NCI-H510A (cell line): ENCODE measurements around the gene HABP4.
"Not testable (repeated sequence)": the region's sequence is repeated elsewhere in the genome, so short reads cannot be mapped to it uniquely, and the experiment has no call there.

Source experiments
- DNase-seq: peaks from one replicate; lab custom pipeline; 2025; lab: John Stamatoyannopoulos, UW

The HABP4 gene

GRCh38 chr9:96499257-96499656 is 49.3 kb downstream of the HABP4 start:
- no peak for DNase-seq

GRCh38 chr9:96500696-96501632 is 51.0 kb downstream of the HABP4 start:
- no peak for DNase-seq

DNA sequence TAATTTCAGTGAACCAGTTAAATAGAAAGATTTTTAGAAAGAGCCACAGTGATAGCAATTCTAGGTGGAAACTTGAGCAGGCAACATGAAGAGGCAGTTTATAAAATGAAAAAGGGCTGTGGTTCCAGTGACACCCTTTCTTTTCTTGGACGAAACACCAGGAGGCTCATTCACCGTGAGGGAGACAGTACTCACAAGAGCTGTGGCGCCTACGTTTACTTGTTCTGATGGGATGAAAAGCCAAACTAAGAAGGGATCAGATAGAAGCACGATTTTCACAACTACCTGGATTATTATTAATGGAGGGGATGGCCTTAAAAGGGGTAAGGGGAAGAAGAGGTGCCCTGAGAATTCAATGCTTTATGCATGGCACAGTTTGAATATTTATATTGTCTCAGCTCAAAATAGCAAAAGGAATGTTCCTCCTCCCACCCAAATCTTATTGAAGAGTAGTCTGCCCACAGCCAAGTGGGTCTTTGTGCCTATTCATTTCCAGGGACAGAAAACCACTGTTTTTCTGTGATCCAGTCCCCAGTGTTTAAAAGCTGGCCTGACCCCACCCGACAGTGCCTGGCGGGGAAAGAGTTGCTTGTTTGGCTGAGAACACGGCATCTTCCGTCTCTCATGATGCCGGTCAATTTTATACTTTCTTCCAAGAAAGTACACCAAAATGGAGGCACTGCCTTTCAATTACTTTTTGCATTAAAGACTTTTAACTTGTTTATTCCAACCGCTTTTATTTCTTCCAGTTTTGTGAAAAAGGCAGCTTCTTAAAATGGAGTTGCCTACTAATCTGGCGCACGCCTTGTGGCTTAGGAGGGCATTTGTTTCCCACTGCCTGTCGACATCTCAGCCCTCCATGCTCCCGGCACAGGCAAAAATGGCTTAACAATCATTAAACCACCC is 51.9 kb downstream of the HABP4 start:
- DNase-seq = no peak

- DNase-seq = no peak
Measured at GRCh38 chr9:96502539-96503373, 52.8 kb downstream of the HABP4 start.

DNA sequence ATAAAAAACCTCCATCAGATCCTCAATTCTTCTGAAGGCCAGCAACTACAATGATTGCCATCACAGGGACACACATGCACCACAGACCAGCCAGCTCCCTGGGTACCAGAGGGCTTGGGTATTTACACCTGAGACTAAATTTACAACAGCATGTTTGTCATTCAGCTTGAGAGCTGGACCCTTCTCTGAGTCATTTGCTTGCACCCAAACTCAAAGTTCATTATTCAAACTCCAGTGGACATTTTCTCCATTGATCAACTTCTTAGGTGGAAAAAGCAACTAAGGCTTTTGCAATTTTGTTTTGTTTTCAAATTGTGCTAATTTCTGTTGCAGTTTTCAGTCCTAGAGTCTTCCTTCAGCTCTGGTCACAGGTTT is 53.4 kb downstream of the HABP4 start:
- not testable (repeated sequence) for DNase-seq

GRCh38 chr9:96503918-96504317 is 53.9 kb downstream of the HABP4 start:
- DNase-seq = no peak

GRCh38 chr9:96505316-96505991 is 55.5 kb downstream of the HABP4 start:
- DNase-seq = no peak

DNA sequence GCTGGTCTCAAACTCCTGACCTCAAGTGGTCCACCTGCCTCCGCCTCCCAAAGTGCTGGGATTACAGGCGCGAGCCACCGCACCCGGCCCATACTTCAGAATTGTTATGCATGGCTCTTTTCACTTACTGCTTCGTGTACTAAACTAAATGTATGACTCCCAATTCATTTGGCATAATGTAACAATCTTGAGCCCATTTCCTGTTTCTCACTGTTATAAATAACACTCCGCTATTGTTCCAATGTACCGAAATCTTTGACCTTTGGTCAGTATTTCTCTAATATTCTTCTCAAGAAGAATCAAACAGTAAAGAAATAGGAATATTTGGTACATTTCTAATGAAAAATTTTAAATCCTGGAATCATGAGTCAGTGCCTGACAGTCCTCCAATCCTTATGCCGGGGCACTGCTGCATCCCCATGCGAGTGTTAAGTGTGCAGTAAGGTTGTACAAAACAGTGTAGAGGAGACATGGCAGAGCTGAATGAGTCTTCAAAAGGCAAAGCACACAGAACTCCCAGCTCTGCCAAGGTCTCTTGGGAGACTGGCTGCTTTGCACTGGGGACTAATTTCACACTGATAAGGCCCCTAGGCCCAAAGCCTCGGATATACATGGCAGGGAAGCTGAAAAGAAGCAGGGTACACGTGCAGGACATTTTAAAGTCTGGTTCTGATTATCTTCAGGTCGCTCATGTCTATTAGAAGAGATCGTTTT is 58.4 kb downstream of the HABP4 start:
- no peak for DNase-seq

- DNase-seq = no peak
Measured at GRCh38 chr9:96509026-96509425, 59.1 kb downstream of the HABP4 start.

GRCh38 chr9:96509848-96510247 is 59.9 kb downstream of the HABP4 start:
- DNase-seq = no peak

DNA sequence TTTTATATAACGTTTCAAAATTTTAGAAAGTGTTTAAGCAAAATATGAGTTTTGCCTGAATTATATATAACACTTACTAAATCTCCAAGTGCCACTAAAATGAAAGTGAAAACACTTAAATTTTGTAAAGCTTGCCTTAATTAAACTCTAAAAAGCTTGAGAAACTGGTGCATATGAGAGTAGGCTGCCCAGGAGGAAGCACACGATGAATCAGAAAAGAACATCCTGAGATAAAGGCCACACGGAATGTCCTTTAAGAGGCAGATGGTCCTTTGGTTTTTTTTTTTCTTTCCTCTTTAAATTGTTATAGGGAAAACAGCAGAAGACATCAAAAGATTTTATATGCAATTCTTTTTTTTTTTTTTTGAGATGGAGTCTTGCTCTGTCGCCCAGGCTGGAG is 60.3 kb downstream of the HABP4 start:
- no peak for DNase-seq

GRCh38 chr9:96512240-96512639 is 62.3 kb downstream of the HABP4 start:
- no peak for DNase-seq

DNA sequence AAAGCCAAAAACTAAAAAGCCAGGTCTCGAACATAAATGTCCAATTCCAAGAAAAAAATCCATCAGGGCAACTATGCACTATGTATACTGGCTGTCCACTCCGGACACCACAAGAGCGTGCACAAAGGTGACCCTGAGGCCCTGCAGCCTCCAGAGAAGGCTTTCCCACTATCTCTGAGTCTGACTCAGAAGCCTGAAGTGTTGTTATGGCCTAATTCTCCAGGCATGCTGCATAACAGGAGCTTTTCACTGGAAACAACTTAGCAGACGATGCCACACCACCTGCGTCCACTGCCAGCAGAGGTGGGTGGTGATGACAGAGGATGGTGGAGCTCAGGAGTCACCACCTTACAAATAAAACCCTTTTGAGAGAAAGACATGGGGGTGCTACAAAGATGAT is 63.7 kb downstream of the HABP4 start:
- no peak for DNase-seq

- no peak for DNase-seq
Measured at GRCh38 chr9:96514108-96514799, 64.3 kb downstream of the HABP4 start.

DNA sequence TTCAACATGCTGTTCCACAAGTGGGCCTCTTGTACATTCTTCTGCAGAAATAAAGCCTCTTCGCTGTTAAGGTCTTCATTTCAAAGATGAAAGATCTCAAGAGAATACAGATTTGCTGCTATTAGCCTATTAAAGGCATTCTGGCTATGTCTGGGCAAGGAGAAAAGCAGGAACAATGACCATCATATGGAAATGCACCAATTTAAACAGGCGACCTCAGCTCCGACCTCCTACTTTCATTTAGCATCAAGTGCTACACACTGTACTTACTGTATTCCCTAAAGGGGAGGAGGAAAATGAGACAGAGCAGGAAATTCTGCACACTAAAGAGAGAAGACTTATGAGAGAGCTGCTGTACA is 64.8 kb downstream of the HABP4 start:
- no peak for DNase-seq

DNA sequence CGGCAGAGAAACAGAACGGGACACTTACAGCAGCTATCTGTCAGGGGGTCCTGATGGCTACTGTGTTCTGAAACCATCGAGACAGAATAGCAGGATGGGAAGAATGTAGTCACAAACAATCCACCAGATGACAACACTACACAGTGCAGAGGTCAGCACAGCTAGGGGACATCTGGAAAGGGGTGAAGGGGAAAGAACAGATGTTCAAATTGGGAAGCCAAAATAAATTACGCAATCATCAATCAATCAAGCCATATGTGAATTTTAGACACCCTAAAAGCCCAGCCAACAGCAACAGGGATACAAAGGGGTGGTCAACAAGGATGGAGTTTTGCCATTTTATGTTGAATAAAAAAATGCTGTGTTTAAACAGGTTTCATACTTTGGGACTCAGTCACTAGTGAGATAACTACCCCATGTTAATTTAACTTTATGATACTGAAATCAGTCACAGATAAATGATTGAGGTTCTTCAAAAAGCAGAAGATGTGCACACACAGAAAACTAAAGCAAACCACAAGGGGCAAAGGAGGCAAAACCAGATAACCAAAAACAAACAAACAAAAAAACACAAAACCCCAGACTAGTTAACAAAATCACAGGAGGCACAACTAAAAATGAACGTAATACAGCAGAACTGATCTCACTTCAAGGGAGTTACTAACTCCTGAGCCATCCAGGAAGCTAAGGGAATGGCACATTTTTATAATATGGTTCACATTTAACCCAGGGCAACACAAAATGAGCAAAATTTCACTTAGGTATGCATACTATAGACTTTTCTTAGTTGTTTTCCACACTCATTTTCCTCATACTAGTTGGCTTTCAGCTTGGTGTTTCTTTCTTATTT is 65.9 kb downstream of the HABP4 start:
- no peak for DNase-seq

- no peak for DNase-seq
Measured at GRCh38 chr9:96519095-96519494, 69.1 kb downstream of the HABP4 start.

- no peak for DNase-seq
Measured at GRCh38 chr9:96519787-96520186, 69.8 kb downstream of the HABP4 start.

GRCh38 chr9:96522366-96522765 is 72.4 kb downstream of the HABP4 start:
- DNase-seq = no peak
